A549 (cell line): ENCODE data around the gene RNU1-2. TPM values are rescaled to one million over a fixed set of nuclear protein-coding genes. Genes with fewer than 3 reads are reported as not detected.
"Not testable (repeated sequence)": the region's sequence is repeated elsewhere in the genome, so short reads cannot be mapped to it uniquely, and the experiment has no call there.

Experiments used
- ATAC-seq, 2 experiments: fragments of 200-7000 bp in 1 of 2; fragments of >200 bp in 1 of 2; cut with Nextera tagmentation in 1 of 2; cut with Tn5 transposase in 1 of 2; 3 replicates each; pipeline versions ENCODE4 v1.8.0 to v1.9.1; 2018 to 2020; ENCODE audit warnings: mild to moderate bottlenecking in 1 of 2, moderate library complexity in 1 of 2
- CTCF ChIA-PET: fragments of 300-600 bp; sonication (Branson Sonifier 250); formaldehyde crosslinking; extraction: SDS; loops from one replicate; lab custom pipeline; 2021; ENCODE audit warnings: antibody characterized with exemption, inconsistent platforms; lab: Yijun Ruan, JAX
- POLR2A ChIA-PET: fragments of 350-600 bp; formaldehyde crosslinking; extraction: SDS; loops from one replicate; lab custom pipeline; 2021; ENCODE audit warnings: antibody characterized with exemption, inconsistent platforms; lab: Yijun Ruan, JAX
- DNase-seq, 2 experiments: peaks; one replicate each; pipeline versions ENCODE4 v3.0.0 to v3.0.0-alpha.2; 2011 to 2016; ENCODE audit warnings: low read depth in 1 of 2, low spot score in 1 of 2
- FAIRE-seq: peaks from 2 replicates; lab custom pipeline; 2011; peaks lifted over from hg19 to GRCh38; lab: Jason Lieb, UNC
- H3K27ac ChIP-seq, 2 experiments: fragments of >200 bp; sonication (Bioruptor Twin); formaldehyde crosslinking; 3 replicates each; pipeline ENCODE4 v1.5.1; 2016 to 2017
- H3K4me1 ChIP-seq: fragments of >200 bp; sonication (Bioruptor Twin); formaldehyde crosslinking; 3 replicates; pipeline ENCODE4 v1.6.1; 2016
- H3K4me2 ChIP-seq: fragments of >200 bp; sonication (Bioruptor Twin); formaldehyde crosslinking; 3 replicates; pipeline ENCODE4 v1.6.1; 2016
- H3K4me3 ChIP-seq: fragments of >200 bp; sonication (Bioruptor Twin); formaldehyde crosslinking; 3 replicates; pipeline ENCODE4 v1.5.1; 2016
- H3K9me3 ChIP-seq: fragments of >200 bp; sonication (Bioruptor Twin); formaldehyde crosslinking; 3 replicates; pipeline ENCODE4 v1.6.1; 2016
- ATOH8 ChIP-seq: fragments of 250-450 bp; sonication (Bioruptor Pico); IDR thresholded peaks from 2 replicates; pipeline ENCODE4 v1.5.0; 2020; ENCODE audit warnings: low read depth, mild to moderate bottlenecking, moderate library complexity
- CHD2 ChIP-seq: fragments of 150-350 bp; IDR thresholded peaks from 2 replicates; pipeline ENCODE4 v1.6.1; 2014; ENCODE audit warnings: low read length; ENCODE audit not compliant: partially characterized antibody
- FOSB ChIP-seq: fragments of 250-450 bp; sonication (Bioruptor Pico); IDR thresholded peaks from 2 replicates; pipeline ENCODE4 v1.5.0; 2020; ENCODE audit warnings: mild to moderate bottlenecking, moderate library complexity
- FOSL2 ChIP-seq, 2 experiments: fragments of 450-650 bp in 1 of 2; fragments of >200 bp in 1 of 2; sonication (Bioruptor Twin) in 1 of 2; formaldehyde crosslinking; IDR thresholded peaks; 2 replicates each; pipeline versions ENCODE4 v1.5.0 to v1.6.1; 2016 to 2020; ENCODE audit warnings: mild to moderate bottlenecking in 1 of 2, moderate library complexity in 1 of 2
- GATA3 ChIP-seq: IDR thresholded peaks from 2 replicates; pipeline ENCODE4 v1.6.1; 2012; ENCODE audit warnings: borderline replicate concordance
- HOXA7 ChIP-seq: fragments of 250-450 bp; sonication (Bioruptor Pico); IDR thresholded peaks from 2 replicates; pipeline ENCODE4 v1.5.0; 2020; ENCODE audit warnings: mild to moderate bottlenecking, moderate library complexity
- HOXB5 ChIP-seq: fragments of 250-450 bp; sonication (Bioruptor Pico); IDR thresholded peaks from 2 replicates; pipeline ENCODE4 v1.5.0; 2020; ENCODE audit warnings: mild to moderate bottlenecking, moderate library complexity
- JUN ChIP-seq, 2 experiments: fragments of >200 bp; sonication (Bioruptor Twin); formaldehyde crosslinking; IDR thresholded peaks; 2 replicates in 1 of 2; 3 replicates in 1 of 2; pipeline ENCODE4 v1.6.1; 2016 to 2017
- MAFK ChIP-seq: fragments of 450-650 bp; IDR thresholded peaks from 2 replicates; pipeline ENCODE4 v1.6.1; 2014; ENCODE audit not compliant: partially characterized antibody
- MAZ ChIP-seq: fragments of 150-350 bp; IDR thresholded peaks from 2 replicates; pipeline ENCODE4 v1.6.1; 2014; ENCODE audit warnings: antibody characterized with exemption, low read depth, low read length, borderline replicate concordance
- RARB ChIP-seq: fragments of 250-450 bp; sonication (Bioruptor Pico); IDR thresholded peaks from 2 replicates; pipeline ENCODE4 v1.8.0; 2021; ENCODE audit warnings: mild to moderate bottlenecking, moderate library complexity
- REST ChIP-seq: fragments of 200-600 bp; sonication (generic); IDR thresholded peaks from 2 replicates; pipeline ENCODE4 v1.6.1; 2016; ENCODE audit warnings: antibody characterized with exemption, mild to moderate bottlenecking, moderate library complexity
- TFCP2L1 ChIP-seq: fragments of 250-450 bp; sonication (Bioruptor Pico); IDR thresholded peaks from 2 replicates; pipeline ENCODE4 v1.5.0; 2021; ENCODE audit warnings: mild to moderate bottlenecking
- TP53 ChIP-seq: fragments of 250-450 bp; sonication (Bioruptor Pico); IDR thresholded peaks from 2 replicates; pipeline ENCODE4 v1.5.0; 2021; ENCODE audit warnings: mild to moderate bottlenecking, moderate library complexity
- WGBS: methylation state at CpG from one replicate; pipeline ENCODE4 v1.1.6; 2017; ENCODE audit errors: missing lambda C conversion rate; 5-methylcytosine and 5-hydroxymethylcytosine counted together
- polyA minus RNA-seq: library from RNA; depleted of rRNA, polyadenylated mRNA; stranded (reverse); fragments of >200 nt; gene quantifications from 2 replicates; pipeline ENCODE4 v1.2.3, GENCODE V29; 2011; rRNA and poly(A)+ RNA removed
- polyA plus RNA-seq, 4 experiments: library from polyadenylated mRNA; depleted of rRNA in 3 of 4; stranded (reverse); fragments of >200 nt; fragmentation: RNase III in 1 of 4; extraction: RNeasy Plus Mini Kit Qiagen cat#74134 plus additional on column Dnase treatment in 1 of 4; gene quantifications; 2 replicates in 3 of 4; 3 replicates in 1 of 4; pipeline ENCODE4 v1.2.3, GENCODE V29; 2011 to 2017
- TF ChIP-seq, protein P1 (sequence below): IDR thresholded peaks from 2 replicates; pipeline ENCODE4 v1.6.1; 2012
- TF ChIP-seq, protein P2 (sequence below): fragments of >200 bp; sonication (Bioruptor Twin); formaldehyde crosslinking; IDR thresholded peaks from 3 replicates; pipeline ENCODE4 v1.6.1; 2016
- TF ChIP-seq, protein P3 (sequence below): fragments of 250-450 bp; sonication (Bioruptor Pico); IDR thresholded peaks from 2 replicates; pipeline ENCODE4 v1.5.0; 2021; ENCODE audit warnings: mild to moderate bottlenecking, moderate library complexity, borderline replicate concordance

Gene RNU1-2
- 56.2 TPM in 1 of 2 replicates, not detected in the other for polyA plus RNA-seq (2011; rRNA removed)
- polyA plus RNA-seq (2012; cell fraction: cytosol; rRNA removed): not detected in 2 replicates
- not detected in 2 replicates for polyA plus RNA-seq (2012; cell fraction: nucleus; rRNA removed)
- polyA plus RNA-seq (2017; fragmentation: RNase III; extraction: RNeasy Plus Mini Kit Qiagen cat#74134 plus additional on column Dnase treatment): 6.5 to 8.5 TPM (median 6.6 TPM) in 3 replicates
- 38,453 and 40,699 TPM in 2 replicates for polyA minus RNA-seq

DNA sequence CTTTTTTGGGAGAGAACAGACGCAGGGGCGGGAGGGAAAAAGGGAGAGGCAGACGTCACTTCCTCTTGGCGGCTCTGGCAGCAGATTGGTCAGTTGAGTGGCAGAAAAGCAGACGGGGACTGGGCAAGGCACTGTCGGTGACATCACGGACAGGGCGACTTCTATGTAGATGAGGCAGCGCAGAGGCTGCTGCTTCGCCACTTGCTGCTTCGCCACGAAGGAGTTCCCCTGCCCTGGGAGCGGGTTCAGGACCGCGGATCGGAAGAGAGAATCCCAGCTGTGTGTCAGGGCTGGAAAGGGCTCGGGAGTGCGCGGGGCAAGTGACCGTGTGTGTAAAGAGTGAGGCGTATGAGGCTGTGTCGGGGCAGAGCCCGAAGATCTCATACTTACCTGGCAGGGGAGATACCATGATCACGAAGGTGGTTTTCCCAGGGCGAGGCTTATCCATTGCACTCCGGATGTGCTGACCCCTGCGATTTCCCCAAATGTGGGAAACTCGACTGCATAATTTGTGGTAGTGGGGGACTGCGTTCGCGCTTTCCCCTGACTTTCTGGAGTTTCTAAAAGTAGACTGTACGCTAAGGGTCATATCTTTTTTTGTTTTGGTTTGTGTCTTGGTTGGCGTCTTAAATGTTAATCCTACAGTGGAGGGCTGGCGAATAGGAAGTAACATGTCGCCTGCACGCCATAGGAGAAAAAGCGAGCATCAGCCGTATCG lies at the start of gene RNU1-2:
TSS of gene RNU1-2 (plus strand) at position 383 of the 718 bp plus-strand sequence.
- Histone ChIP-seq H3K4me1 (peaks cover 12% of the 10 kb centered on the region), H3K27ac (peak within 1 kb of the TSS; percentile 90 to 93), H3K4me2 (peak within 1 kb of the TSS; percentile 91), H3K4me3 (peak within 1 kb of the TSS; percentile 53)
- ATAC-seq (peak; percentile 100), DNase-seq (peak; percentile 56 to 97)
- FAIRE-seq; H3K9me3 ChIP-seq; CTCF ChIA-PET; TF ChIP-seq FOSL2 (IDR thresholded peaks at IDR 0.05): not testable (repeated sequence)
- 0% methylated on average over 21 of the region's 39 CpGs for WGBS
- POLR2A ChIA-PET: interaction anchor here (0.6 to 1.7 kb wide), 8 partner anchors 8 to 382 kb away, joined by 3 to 10 read pairs (median 4); partner anchors contain the start of gene RNU1-1
- TF ChIP-seq TFCP2L1 (CRISPR knock-in tag) (peak; percentile 99), MAFK (peak; percentile 75), FOSB (CRISPR knock-in tag) (peak; percentile 99), HOXB5 (CRISPR knock-in tag) (peak; percentile 61; the same call in 1 of the 2 replicates), GATA3 (peak; percentile 60; the same call in 1 of the 2 replicates), HOXA7 (CRISPR knock-in tag) (peak; percentile 96), RARB (peak; percentile 96), JUN (IDR thresholded peaks at IDR 0.05) (peak; percentile 99 to 100), TP53 (CRISPR knock-in tag) (peak; percentile 74; the same call in 1 of the 2 replicates), MAZ (peak; percentile 54; the same call in 1 of the 2 replicates), FOSL2 (CRISPR knock-in tag; IDR thresholded peaks at IDR 0.05) (peak; percentile 60), CHD2 (peak; percentile 17), ATOH8 (CRISPR knock-in tag) (peak; percentile 57; the same call in 1 of the 2 replicates), REST (peak; percentile 76)
- TF ChIP-seq, protein P1, sequence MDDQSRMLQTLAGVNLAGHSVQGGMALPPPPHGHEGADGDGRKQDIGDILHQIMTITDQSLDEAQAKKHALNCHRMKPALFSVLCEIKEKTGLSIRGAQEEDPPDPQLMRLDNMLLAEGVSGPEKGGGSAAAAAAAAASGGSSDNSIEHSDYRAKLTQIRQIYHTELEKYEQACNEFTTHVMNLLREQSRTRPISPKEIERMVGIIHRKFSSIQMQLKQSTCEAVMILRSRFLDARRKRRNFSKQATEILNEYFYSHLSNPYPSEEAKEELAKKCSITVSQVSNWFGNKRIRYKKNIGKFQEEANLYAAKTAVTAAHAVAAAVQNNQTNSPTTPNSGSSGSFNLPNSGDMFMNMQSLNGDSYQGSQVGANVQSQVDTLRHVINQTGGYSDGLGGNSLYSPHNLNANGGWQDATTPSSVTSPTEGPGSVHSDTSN: peak; percentile 74
- TF ChIP-seq, protein P2, sequence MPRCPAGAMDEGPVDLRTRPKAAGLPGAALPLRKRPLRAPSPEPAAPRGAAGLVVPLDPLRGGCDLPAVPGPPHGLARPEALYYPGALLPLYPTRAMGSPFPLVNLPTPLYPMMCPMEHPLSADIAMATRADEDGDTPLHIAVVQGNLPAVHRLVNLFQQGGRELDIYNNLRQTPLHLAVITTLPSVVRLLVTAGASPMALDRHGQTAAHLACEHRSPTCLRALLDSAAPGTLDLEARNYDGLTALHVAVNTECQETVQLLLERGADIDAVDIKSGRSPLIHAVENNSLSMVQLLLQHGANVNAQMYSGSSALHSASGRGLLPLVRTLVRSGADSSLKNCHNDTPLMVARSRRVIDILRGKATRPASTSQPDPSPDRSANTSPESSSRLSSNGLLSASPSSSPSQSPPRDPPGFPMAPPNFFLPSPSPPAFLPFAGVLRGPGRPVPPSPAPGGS: peak; percentile 99
- TF ChIP-seq, protein P3, sequence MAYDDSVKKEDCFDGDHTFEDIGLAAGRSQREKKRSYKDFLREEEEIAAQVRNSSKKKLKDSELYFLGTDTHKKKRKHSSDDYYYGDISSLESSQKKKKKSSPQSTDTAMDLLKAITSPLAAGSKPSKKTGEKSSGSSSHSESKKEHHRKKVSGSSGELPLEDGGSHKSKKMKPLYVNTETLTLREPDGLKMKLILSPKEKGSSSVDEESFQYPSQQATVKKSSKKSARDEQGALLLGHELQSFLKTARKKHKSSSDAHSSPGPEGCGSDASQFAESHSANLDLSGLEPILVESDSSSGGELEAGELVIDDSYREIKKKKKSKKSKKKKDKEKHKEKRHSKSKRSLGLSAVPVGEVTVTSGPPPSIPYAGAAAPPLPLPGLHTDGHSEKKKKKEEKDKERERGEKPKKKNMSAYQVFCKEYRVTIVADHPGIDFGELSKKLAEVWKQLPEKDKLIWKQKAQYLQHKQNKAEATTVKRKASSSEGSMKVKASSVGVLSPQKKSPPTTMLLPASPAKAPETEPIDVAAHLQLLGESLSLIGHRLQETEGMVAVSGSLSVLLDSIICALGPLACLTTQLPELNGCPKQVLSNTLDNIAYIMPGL (CRISPR knock-in tag): 0 out of 2 replicates have a peak, but pooled peaks have one; percentile 8

DNA sequence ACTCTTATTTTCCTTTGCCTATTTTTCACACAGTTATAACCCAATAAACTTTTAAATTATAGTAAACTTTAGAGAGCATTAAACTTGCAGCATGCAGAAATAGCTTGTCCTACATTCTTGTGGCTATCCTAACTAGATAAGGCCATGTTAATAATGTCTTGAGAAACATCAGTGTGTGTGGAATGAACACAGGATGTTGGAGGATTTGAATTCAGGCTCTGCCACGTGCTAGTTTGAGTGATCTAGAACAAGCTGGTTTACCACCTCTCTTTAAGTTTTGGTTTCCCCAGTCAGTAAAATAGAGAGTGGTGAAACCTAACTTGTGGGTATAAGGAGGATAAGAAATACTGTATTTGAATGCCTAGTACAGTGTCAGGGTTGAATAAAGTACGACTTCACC lies 39.6 kb upstream of the RNU1-2 start:
- H3K27ac ChIP-seq, H3K4me1 ChIP-seq, FAIRE-seq, H3K4me3 ChIP-seq, POLR2A ChIA-PET, DNase-seq, H3K9me3 ChIP-seq, ATAC-seq, H3K4me2 ChIP-seq, CTCF ChIA-PET: not testable (repeated sequence)
- WGBS: 38% methylated on average over 2 of the region's 2 CpGs

DNA sequence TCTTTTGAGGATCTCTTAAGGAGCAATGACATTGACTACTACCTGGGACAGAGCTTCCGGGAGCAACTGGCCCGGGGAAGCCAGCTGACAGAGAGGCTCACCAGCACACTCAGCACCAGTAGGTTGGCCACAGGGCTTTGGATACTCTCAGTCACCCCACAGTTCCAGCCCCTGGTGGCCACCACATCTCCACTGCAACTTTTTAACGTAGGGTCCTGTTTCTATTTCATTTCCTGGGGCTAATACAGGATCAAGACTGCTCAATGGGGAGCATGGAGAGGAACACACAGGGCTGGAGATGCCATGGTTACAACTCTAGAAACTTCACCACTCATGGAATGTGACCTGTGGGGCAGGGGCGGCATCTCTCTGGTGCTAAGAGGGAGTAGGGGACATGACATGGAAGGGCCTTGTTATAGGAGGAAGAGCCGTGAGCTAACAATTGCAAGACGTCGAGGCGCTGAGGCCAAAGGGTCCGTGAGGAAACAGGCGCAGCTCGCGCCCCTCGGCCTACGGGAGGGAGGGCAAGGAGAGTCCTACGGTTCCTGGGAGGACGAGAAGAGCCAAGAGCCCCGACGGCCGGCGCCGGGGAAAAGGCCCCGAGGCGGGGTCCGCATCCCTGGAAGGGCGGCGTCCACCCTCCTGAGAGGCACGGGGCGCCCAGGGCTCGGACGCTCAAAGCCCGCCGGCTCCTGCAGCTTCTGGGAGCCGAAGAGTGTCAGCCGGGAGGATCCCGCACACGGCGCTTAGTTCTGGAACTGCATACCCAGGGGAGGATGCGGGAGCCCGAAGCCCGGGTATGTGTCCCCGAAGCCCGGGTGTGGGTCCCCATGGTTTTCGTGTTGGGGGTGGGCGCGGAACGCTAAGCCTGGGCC lies 36.4 kb upstream of the RNU1-2 start:
- DNase-seq, H3K4me3 ChIP-seq, H3K9me3 ChIP-seq, H3K4me1 ChIP-seq, FAIRE-seq, H3K4me2 ChIP-seq, CTCF ChIA-PET, H3K27ac ChIP-seq, POLR2A ChIA-PET: not testable (repeated sequence)
- WGBS: 90% methylated on average over 34 of the region's 46 CpGs
- ATAC-seq: peak in 1 of 2 experiments; percentile 12; a peak in 3 of 6 replicates
